Activated T-cell treated with anti-CD3 and anti-CD28 coated beads for 24 hours (primary cell): ENCODE data around the gene PHPT1.
"Not testable (repeated sequence)": the region's sequence is repeated elsewhere in the genome, so short reads cannot be mapped to it uniquely, and the experiment has no call there.

ENCODE experiments used
- DNase-seq: peaks from one replicate; pipeline ENCODE4 v3.0.0-alpha.2; 2020; ENCODE audit warnings: low read depth

PHPT1 gene

GRCh38 chr9:136849038-136849959 is at the start of gene PHPT1:
TSS of gene PHPT1 (plus strand) at chr9:136849409. CDS start at chr9:136849431, 22 bp downstream.
- peak; percentile 94 for DNase-seq

DNA sequence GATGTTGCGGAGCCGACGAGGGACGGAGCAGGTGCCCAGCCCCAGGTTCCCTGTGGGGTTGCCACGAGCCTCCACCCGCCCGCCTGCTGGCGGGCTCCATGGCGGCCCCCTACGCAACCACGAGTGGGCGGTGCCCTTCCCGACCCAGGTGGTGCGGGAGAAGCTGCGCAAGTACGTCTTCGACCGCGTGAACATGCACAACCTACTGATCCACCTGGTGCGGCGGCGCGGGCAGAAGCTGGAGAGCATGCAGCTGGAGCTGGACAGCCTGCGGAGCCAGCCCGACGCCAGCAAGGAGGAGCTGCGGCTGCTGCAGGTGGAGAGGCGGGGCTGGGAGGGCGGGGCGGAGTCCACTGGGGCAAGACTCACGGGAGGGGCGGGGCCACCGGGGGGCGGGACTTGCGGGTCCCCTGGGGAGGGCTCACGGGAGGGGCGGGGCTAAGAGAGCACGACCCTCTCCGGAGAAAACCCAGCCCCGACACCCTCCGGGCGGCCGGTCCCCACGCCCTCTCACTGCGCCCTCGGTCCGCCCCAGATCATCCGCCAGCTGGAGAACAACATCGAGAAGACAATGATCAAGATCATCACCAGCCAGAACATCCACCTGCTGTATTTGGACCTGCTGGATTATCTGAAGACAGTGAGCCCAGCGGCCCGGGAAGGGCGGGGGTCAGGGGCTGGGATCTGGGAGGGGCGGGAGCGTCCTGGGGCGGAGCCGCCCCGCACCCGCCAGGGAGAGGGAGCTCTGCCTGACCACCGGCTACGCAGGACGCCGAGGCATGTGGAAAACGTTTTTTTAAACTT is 49.2 kb upstream of the PHPT1 start:
- DNase-seq, result peak; percentile 81

DNA sequence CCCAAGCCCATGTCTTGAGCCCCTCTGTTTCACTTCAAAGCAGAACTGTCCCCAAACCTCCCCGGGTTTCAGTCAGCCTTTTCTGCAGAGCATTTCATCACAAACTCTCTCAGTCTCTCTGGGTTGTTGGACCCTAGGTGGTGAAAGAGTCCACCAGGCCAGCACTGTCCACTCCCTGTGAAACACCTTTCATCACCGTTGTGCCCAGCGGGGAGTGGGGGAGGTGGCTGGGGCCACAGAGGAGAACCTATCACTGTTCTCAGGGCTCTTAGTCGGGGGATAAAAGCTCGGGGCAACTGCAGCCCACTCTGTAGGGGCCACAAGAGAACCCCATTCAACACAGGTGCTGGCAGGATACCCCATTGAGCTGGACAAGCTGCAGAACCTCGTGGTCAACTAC is 46.9 kb upstream of the PHPT1 start:
- DNase-seq, result no peak

DNA sequence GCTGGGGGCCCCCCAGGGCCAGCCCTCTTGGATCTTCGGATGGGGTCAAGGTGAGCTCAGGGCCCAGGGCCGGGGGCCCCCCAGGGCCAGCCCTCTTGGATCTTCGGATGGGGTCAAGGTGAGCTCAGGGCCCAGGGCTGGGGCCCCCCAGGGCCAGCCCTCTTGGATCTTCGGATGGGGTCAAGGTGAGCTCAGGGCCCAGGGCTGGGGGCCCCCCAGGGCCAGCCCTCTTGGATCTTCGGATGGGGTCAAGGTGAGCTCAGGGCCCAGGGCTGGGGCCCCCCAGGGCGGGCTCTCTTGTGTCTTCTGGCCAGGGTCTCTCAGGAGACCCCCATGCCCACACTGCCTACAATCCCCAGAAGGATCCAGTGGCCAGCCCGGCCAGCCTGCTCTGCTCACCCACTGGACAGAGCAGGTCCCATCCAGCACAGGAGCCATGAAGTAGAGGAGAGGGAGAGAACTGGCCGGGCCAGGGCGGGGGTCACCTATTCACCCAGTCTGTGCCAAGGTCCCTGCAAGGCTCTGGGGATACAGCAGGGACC is 46.1 kb upstream of the PHPT1 start:
- DNase-seq, result not testable (repeated sequence)

GRCh38 chr9:136803551-136804508 is 45.4 kb upstream of the PHPT1 start:
- DNase-seq, result no peak

DNA sequence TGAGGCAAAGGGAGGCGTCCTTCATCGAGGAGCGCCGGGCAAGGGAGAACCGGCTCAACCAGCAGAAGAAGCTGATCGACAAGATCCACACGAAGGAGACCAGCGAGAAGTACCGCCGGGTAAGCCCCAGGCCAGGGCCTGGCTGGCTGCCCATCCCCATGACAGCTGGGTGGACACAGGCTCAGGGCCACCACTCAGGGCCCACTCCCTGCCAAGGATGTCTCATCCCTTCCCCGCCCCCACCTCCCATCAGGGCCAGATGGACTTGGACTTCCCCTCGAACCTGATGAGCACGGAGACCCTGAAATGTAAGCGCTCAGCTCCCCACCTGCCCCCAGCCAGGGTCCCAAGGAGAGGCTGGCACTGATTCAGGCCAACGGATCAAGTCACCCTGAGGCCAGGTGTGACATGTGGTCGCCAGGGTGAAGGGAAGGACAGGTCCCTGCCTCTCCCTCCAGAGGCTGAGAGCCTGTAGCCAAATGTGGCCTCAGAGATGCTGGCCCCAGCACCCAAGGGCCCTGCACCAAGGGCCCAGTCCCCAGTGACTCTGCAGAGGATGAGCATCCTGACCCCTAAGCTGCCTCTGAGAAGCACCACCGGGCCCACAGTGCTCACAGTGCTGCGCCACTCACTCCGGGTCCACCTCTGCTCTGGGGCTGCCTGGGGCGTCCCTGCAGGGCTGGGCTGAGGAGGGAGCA is 44.6 kb upstream of the PHPT1 start:
- no peak for DNase-seq

GRCh38 chr9:136805207-136805740 is 43.9 kb upstream of the PHPT1 start:
- DNase-seq, result no peak

GRCh38 chr9:136806067-136806466 is 43.1 kb upstream of the PHPT1 start:
- no peak for DNase-seq

DNA sequence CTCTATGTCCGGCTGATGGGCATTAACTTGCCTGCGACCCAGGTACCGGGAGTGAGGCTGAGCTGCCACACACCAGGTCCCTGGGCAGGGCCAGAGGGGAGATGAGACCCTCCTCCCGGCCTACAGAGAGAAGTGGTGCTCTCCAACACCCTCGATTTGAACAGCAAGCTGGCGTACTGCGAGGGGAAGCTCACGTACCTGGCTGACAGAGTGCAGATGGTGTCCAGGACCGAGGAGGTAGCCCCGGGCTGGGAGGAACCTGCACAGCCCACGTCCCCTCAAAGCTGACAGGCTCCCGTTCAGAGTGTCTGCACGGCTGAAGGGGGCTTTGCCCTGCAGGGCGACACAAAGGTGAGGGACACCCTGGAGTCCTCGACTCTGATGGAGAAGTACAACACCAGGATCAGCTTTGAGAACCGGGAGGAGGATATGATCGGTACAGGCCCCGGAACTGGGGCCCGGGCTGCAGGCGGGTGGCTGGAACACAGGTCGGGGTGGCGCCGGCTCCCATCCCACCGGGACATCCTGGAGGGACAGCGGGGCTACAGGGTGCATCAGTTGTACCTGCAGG is 42.5 kb upstream of the PHPT1 start:
- DNase-seq, result no peak

DNA sequence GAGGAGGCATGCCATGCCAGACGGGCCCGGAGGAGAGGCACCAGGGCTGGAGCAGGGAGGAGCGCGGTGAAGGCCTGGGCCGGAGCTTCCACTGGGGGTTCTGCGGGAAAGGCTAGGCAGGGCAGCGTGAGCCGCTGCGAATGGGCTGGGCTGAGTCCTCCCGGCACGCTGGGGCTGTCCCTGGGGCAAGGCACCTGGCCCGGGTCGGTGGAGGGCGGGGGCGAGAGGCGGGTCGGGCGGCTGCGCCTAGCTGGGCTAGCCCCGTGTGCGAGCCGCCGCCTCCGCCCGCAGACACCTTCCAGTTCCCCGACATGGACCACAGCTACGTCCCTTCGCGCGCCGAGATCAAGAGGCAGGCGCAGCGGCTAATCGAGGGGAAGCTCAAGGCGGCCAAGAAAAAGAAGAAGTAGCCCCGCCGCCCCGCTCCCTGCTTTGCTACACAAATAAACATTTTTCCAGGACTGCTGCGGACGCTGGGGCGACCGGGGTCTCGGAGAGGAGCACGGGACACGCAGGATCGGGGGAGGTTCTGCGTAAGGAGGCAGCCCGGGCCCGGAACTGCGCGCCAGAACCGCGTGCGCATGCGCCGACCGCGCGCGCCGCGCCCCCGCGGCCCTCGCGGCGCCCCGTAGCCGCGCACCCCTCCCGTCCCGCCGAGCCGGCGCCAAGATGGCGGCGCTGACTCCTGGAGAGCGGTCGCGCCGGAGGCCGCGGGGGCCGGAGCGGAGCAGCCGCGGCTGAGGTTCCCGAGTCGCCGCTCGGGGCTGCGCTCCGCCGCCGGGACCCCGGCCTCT is 41.7 kb upstream of the PHPT1 start, which contains the start of gene RABL6:
TSS of gene RABL6 (plus strand) at position 668 of the 794 bp plus-strand sequence. CDS start 249 bp downstream, outside the sequence.
- peak; percentile 75 for DNase-seq

DNA sequence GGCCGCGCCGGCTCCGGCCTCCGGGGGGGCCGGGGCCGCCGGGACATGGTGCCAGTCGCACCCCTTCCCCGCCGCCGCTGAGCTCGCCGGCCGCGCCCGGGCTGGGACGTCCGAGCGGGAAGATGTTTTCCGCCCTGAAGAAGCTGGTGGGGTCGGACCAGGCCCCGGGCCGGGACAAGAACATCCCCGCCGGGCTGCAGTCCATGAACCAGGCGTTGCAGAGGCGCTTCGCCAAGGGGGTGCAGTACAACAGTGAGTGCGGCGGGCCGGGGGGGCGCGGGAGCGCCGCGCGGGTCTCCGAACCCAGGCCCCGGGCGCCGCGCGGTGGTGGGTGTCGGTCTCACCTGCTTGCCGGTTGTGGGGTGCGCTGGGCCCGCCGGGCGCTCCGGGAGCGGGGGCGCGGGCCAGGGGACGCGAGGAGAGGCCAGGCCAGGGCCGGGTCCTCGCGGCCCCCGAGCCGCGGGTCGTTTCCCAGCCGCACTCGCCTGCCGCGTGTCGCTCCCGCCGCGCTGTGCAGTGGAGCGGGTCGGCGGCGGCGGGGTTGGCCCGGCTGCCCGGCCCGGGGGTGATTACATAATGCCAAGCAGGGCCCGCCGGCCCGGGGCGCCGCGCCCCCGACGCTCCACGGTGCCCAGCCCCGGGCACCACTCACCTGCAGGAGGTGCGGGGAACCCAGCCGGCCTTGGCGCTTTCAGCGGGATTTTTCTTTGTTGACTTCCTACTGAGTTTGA is 41.0 kb upstream of the PHPT1 start:
- DNase-seq, result no peak

DNA sequence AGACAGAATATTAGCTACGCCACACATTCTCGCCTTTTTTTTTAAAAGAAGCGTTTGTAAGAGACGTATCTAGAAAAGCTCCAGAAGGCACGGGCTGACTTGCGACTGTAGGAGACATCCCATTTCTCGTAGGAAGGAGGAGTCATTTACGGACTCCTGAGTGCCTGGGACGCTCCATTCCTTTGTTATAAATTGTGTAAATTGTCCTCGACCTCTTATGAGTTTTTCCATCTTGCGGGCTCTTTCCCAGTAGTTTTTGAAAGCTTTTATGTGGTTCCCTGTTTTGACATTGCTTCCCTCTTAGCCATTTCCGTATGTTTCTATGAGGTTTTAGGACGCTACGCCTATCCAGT is 40.4 kb upstream of the PHPT1 start:
- DNase-seq, result no peak

DNA sequence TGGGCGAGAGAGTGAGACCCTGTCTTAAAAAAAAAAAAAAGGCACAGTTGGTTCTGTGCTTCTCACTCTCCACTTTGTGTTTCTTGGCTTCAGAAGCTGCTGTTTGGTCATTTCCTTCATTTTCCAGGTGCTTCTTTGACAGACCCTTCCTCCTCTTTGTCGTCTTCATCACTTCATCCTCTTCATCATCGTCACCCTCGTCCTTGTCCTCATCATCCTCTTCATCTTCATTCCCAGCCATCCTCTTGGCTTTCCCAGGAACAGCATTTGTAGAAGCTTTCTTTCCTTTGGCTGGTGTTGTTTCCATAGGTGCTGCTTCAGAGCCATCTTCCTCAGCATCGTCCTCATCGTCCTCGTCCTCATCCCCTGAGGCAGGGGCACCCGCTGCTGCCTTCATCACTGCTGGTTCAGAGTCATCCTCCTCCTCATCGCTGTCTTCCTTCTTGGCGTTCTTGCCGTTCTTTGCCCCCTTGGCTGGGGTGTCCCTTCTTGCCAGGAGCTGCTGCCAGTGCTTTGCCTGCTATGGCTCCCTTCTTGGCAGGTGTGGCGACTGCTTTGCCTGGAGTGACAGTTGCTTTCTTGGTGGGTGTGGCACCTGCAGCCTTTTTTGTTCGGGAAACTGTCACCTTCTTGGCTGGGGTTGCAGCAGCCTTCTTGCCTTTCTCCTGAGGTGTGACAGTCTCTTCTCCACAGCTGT is 34.3 kb upstream of the PHPT1 start:
- no peak for DNase-seq

DNA sequence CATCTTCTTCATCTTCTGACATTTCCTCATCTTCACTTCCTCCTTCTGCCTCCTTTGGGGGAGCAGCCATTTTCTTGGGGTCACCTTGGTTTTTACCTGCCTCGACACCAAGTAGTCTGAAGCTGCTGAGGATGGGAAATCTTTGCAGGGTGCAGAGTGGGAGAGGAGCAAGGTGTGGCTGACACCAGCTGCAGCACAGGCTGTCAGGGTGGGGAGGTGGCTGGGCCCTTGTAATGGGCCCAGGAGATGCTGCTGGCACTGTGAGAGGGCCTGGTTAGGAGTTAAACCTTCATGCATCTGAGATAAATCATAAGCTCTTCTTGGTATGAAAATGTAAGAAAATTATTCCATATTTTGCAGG is 33.8 kb upstream of the PHPT1 start:
- no peak for DNase-seq

GRCh38 chr9:136820971-136821825 is 28.0 kb upstream of the PHPT1 start:
- DNase-seq, result no peak

DNA sequence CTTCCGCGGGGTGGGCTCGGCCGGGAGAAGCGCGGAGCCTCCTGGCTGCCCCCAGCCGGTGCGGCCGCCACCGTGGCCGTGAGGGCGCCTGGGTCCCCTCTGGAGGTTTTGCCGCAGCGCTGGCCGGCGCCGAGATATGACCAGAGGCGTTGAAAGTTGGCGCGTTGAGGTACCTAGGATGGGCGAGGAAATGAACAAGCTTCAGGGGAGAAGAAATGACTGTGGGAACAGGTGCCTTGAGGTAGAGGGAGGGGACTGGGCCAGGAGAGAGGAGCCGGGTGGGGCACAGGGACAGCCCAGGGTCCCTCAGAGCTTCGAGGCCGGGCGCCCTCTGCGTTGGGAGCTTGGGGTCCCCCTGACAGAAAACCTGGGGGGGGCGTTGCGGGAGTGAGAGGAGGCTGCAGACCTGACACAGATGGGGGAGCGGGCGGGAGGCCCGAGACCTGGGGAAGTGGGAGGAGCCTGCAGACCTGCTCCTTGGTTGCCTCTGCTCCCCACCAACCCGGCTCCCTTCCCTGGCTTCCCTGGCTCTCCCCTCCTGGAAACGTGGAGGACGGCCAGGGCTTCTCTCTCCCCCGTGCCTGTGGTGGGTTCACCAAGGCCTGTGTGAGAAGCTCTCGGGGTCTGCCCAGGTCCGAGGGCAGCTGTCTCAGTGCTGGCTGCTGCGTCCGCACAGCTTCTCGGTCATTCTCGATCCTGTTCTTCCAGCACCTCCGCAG is 27.2 kb upstream of the PHPT1 start:
- no peak for DNase-seq
